ENCODE measurements around the gene COL5A2.

Gene COL5A2

DNA sequence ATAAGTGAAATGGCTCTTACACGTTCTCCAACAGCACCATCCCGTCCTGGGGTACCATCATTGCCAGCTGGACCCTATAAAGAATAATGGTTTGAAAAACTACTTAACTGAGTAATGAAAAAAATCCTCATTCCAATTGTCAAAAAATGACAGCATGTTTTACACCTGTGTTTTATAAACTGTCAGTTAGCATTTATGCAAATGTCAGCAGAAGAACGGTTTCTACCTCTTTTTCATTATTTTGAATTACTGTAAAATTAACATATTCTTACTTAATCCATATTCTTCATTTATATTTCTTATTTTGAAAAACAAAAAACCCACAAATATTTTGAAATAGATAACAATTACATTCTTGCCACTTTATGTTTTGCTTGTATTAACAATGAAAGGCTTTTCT, 131.4 kb downstream of the COL5A2 start:
- Histone ChIP-seq H3K4me3 (ENCODE audit: low read depth, low read length) (no peak overlapping the region), H3K9me3 (no peaks in the 10 kb centered on the region), H3K36me3 (no peaks in the 10 kb centered on the region), H3K4me1 (no peaks in the 10 kb centered on the region), H3K27me3 (no peaks in the 10 kb centered on the region)
- TF ChIP-seq, protein P1, sequence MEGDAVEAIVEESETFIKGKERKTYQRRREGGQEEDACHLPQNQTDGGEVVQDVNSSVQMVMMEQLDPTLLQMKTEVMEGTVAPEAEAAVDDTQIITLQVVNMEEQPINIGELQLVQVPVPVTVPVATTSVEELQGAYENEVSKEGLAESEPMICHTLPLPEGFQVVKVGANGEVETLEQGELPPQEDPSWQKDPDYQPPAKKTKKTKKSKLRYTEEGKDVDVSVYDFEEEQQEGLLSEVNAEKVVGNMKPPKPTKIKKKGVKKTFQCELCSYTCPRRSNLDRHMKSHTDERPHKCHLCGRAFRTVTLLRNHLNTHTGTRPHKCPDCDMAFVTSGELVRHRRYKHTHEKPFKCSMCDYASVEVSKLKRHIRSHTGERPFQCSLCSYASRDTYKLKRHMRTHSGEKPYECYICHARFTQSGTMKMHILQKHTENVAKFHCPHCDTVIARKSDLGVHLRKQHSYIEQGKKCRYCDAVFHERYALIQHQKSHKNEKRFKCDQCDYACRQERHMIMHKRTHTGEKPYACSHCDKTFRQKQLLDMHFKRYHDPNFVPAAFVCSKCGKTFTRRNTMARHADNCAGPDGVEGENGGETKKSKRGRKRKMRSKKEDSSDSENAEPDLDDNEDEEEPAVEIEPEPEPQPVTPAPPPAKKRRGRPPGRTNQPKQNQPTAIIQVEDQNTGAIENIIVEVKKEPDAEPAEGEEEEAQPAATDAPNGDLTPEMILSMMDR (IDR thresholded peaks at IDR 0.05; ENCODE audit: low read depth, low read length): no peak
- DNase-seq: no peak

DNA sequence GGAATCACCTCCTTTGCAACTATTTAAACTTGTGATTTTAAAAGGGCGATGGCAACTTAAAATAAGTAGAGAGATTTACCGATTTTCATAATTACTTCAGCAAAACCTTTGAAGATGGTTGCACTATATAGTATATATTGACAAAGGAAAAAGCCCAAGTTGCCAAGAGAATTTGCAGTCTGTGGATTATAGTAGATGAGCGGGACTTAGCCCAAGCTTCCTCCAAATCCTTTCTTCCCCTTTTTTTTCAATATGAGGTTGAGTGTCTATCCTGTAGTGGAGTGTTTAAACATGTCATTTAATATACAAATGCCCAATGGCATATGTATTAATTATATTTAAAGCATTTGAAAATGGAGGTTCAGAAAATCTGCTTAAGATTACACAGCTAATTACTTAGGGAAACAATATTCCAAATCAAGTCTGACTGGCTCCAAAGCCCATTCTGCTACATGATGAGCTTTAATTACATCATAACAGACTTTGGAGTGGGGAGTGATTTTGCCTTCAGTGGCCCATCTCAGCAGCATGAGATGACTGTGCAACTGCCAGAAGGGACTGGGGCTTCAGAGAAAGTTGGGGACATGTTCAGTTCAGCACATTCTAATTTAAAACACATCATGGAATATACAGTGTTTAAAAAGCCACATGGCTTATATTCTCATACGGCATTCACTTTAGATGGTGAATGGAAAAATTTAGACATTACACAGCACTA, 132.2 kb downstream of the COL5A2 start:
- no peak for DNase-seq
- Histone ChIP-seq H3K9me3 (no peaks in the 10 kb centered on the region), H3K4me3 (ENCODE audit: low read depth, low read length) (no peak overlapping the region), H3K4me1 (no peaks in the 10 kb centered on the region), H3K27me3 (no peaks in the 10 kb centered on the region), H3K36me3 (no peaks in the 10 kb centered on the region)
- TF ChIP-seq, protein P1 (IDR thresholded peaks at IDR 0.05; ENCODE audit: low read depth, low read length): no peak

DNA sequence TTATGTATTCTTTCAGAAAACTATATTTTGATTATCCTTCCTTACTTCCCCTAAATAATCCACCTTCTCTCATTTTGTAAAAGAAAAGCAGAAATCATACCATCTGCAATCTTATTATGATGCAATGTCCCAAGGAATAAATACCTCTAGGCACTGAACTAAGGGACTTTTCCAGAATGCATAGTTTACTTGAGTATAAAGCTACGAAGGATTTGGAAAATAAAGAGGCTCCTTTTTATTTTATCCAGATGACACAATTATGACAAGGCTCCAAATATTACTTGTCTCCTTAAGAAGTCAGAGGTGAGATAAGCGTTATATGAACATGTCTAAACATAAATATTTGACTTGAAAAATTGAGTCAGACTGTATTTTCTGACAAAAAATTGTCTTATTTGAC, 133.2 kb downstream of the COL5A2 start:
- DNase-seq: no peak
- H3K27me3 ChIP-seq: no peaks in the 10 kb centered on the region
- no peak overlapping the region for H3K4me3 ChIP-seq (ENCODE audit: low read depth, low read length)
- TF ChIP-seq, protein P1 (IDR thresholded peaks at IDR 0.05; ENCODE audit: low read depth, low read length): no peak
- H3K9me3 ChIP-seq: no peaks in the 10 kb centered on the region
- H3K4me1 ChIP-seq: no peaks in the 10 kb centered on the region
- no peaks in the 10 kb centered on the region for H3K36me3 ChIP-seq

DNA sequence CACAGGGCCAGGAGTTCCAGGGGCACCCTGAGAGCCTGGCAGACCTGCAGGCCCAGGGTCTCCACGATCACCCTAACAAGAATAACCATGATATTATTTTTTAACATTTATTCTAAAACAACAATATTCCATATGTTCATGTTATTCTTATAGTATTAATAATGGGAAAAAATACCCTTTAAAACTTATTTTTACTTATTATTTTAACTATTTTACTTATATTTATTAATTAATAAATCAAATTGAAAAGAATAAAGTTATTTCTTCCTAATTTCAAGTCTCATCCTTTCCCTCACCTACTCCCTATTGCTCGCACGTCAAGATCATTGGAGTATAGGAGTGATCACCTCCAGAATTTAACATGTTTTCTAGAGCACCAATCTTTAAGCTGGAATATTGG, 133.7 kb downstream of the COL5A2 start:
- no peak overlapping the region for H3K4me3 ChIP-seq (ENCODE audit: low read depth, low read length)
- TF ChIP-seq, protein P1 (IDR thresholded peaks at IDR 0.05; ENCODE audit: low read depth, low read length): no peak

DNA sequence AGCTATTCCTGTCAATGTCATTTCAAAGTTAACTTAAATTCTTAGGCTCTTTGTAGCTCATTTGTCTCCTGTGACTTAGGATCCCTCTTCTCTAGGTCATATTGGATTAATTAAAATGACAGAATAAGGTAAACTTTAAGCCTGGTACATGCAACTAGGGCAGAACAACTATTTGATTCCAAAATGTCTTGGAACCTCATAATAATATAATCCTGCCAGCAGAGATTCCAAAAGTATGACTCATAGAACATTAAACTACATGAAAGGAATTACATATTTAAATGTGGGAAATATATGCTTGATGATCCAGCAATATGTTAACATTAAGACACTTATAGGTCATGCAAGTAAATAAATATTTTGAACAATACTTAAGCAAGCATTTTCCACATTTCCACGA, 142.0 kb downstream of the COL5A2 start:
- no peaks in the 10 kb centered on the region for H3K4me1 ChIP-seq
- H3K27me3 ChIP-seq: no peaks in the 10 kb centered on the region
- no peak overlapping the region for H3K4me3 ChIP-seq (ENCODE audit: low read depth, low read length)
- no peaks in the 10 kb centered on the region for H3K36me3 ChIP-seq
- TF ChIP-seq, protein P1 (IDR thresholded peaks at IDR 0.05; ENCODE audit: low read depth, low read length): no peak
- no peaks in the 10 kb centered on the region for H3K9me3 ChIP-seq
- no peak for DNase-seq

More for the DNA sequence above, 133.7 kb downstream of the COL5A2 start:
- Histone ChIP-seq H3K9me3 (no peaks in the 10 kb centered on the region), H3K36me3 (no peaks in the 10 kb centered on the region), H3K4me1 (no peaks in the 10 kb centered on the region), H3K27me3 (no peaks in the 10 kb centered on the region)
- DNase-seq: no peak

DNA sequence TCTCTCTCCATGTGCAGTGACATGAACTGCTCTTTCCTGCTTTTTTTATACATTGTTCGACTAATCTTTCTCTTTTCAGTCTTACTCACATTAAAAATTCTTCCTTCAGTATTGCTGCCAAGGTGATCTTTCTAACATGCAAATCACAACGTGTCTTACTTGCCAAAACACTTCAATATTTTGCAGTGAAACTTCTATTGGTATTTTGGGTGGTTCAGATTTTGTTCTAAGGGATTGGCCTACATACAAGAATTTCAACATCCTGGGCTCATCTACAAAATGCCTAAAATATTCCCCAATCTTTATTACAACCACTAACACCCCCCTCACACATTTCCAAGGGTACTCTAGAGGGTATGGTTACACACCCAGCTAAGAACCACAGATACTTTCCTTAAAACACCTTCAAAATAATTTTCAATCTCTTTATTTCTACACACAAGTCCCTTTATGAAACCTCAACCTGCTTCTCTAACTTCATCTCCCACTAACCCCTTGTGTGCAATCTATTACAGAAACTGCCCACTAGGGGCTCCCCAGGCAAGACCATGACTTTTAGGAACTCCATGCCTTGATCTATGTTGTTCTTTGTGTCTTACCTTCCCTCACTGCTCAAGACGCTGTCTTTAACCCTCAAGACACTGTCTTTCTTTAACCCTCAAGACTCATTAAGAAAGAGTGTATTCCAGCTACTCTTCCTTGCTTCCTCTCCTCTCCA, 154.5 kb downstream of the COL5A2 start:
- no peaks in the 10 kb centered on the region for H3K9me3 ChIP-seq
- TF ChIP-seq, protein P1 (IDR thresholded peaks at IDR 0.05; ENCODE audit: low read depth, low read length): peak; percentile 52
- no peaks in the 10 kb centered on the region for H3K4me1 ChIP-seq
- peak; percentile 5 for DNase-seq
- no peak overlapping the region for H3K4me3 ChIP-seq (ENCODE audit: low read depth, low read length)
- no peaks in the 10 kb centered on the region for H3K27me3 ChIP-seq
- H3K36me3 ChIP-seq: no peaks in the 10 kb centered on the region

Measured in BE2C (cell line).